ENCODE data around the gene ZNF227.
"Not testable (repeated sequence)": the region's sequence is repeated elsewhere in the genome, so short reads cannot be mapped to it uniquely, and the experiment has no call there.

ZNF227 gene

GRCh38 chr19:44232867-44233266 is 20.5 kb downstream of the ZNF227 start:
- Histone ChIP-seq H3K4me3 (ENCODE audit: low read depth, low read length) (no peak overlapping the region), H3K36me3 (ENCODE audit: control insufficient read depth, insufficient read depth, low read length) (no peaks in the 10 kb centered on the region), H2AFZ (no peak overlapping the region), H3K27me3 (ENCODE audit: control insufficient read depth, insufficient read depth, low read length) (no peaks in the 10 kb centered on the region), H3K4me1 (no peaks in the 10 kb centered on the region), H3K4me2 (ENCODE audit: low read length) (no peak overlapping the region), H3K9ac (no peak overlapping the region), H3K79me2 (peaks cover 2% of the 10 kb centered on the region), H3K27ac (no peak overlapping the region), H3K9me3 (ENCODE audit: control insufficient read depth, low read length) (no peaks in the 10 kb centered on the region)
- no peak for TF ChIP-seq CTCF (IDR thresholded peaks at IDR 0.05)

GRCh38 chr19:44236384-44236783 is 24.1 kb downstream of the ZNF227 start:
- Histone ChIP-seq H3K9ac (no peak overlapping the region), H3K9me3 (ENCODE audit: control insufficient read depth, low read length) (no peaks in the 10 kb centered on the region)

GRCh38 chr19:44252332-44252731 is 40.0 kb downstream of the ZNF227 start:
- H3K4me2 ChIP-seq (ENCODE audit: low read length); H3K79me2 ChIP-seq; H2AFZ ChIP-seq; H3K36me3 ChIP-seq (ENCODE audit: control insufficient read depth, insufficient read depth, low read length); H3K4me3 ChIP-seq (ENCODE audit: low read depth, low read length); H3K27ac ChIP-seq; H3K9ac ChIP-seq; H3K27me3 ChIP-seq (ENCODE audit: control insufficient read depth, insufficient read depth, low read length); H3K4me1 ChIP-seq: not testable (repeated sequence)
- H3K9me3 ChIP-seq (ENCODE audit: control insufficient read depth, low read length): peaks cover 12% of the 10 kb centered on the region

More at GRCh38 chr19:44236384-44236783, 24.1 kb downstream of the ZNF227 start:
- no peak overlapping the region for H3K4me2 ChIP-seq (ENCODE audit: low read length)
- H3K27ac ChIP-seq: no peak overlapping the region
- H3K27me3 ChIP-seq (ENCODE audit: control insufficient read depth, insufficient read depth, low read length): no peaks in the 10 kb centered on the region
- no peaks in the 10 kb centered on the region for H3K36me3 ChIP-seq (ENCODE audit: control insufficient read depth, insufficient read depth, low read length)
- no peak overlapping the region for H2AFZ ChIP-seq
- TF ChIP-seq CTCF (IDR thresholded peaks at IDR 0.05): no peak
- H3K4me3 ChIP-seq (ENCODE audit: low read depth, low read length): no peak overlapping the region
- no peaks in the 10 kb centered on the region for H3K79me2 ChIP-seq
- H3K4me1 ChIP-seq: no peaks in the 10 kb centered on the region

- H3K27ac ChIP-seq; H3K79me2 ChIP-seq; H3K4me3 ChIP-seq (ENCODE audit: low read depth, low read length); H3K27me3 ChIP-seq (ENCODE audit: control insufficient read depth, insufficient read depth, low read length); H3K4me1 ChIP-seq; H3K9me3 ChIP-seq (ENCODE audit: control insufficient read depth, low read length); H3K4me2 ChIP-seq (ENCODE audit: low read length); H2AFZ ChIP-seq; H3K9ac ChIP-seq; H3K36me3 ChIP-seq (ENCODE audit: control insufficient read depth, insufficient read depth, low read length): not testable (repeated sequence)
These were observed 41.1 kb downstream of the ZNF227 start for GRCh38 chr19:44253392-44253791.

- H3K9me3 ChIP-seq (ENCODE audit: control insufficient read depth, low read length): no peaks in the 10 kb centered on the region
These were observed 42.2 kb downstream of the ZNF227 start for GRCh38 chr19:44254496-44254895.

More at GRCh38 chr19:44254496-44254895, 42.2 kb downstream of the ZNF227 start:
- Histone ChIP-seq H3K27me3 (ENCODE audit: control insufficient read depth, insufficient read depth, low read length) (no peaks in the 10 kb centered on the region), H3K9ac (no peak overlapping the region), H3K4me2 (ENCODE audit: low read length) (no peak overlapping the region), H3K79me2 (no peaks in the 10 kb centered on the region), H2AFZ (no peak overlapping the region), H3K36me3 (ENCODE audit: control insufficient read depth, insufficient read depth, low read length) (no peaks in the 10 kb centered on the region), H3K4me3 (ENCODE audit: low read depth, low read length) (no peak overlapping the region), H3K4me1 (no peaks in the 10 kb centered on the region), H3K27ac (no peak overlapping the region)
- no peak for TF ChIP-seq CTCF (IDR thresholded peaks at IDR 0.05)
